SH-SY5Y (cell line): ENCODE results near the gene MOBP.

Experiments used
- GATA2 ChIP-seq: IDR thresholded peaks from 2 replicates; pipeline ENCODE4 v1.6.1; 2011; ENCODE audit warnings: mild to moderate bottlenecking, low read depth, low read length
- GATA3 ChIP-seq: IDR thresholded peaks from 2 replicates; pipeline ENCODE4 v1.6.1; 2011; ENCODE audit warnings: low read depth, mild to moderate bottlenecking, low read length, moderate library complexity

The MOBP gene

DNA sequence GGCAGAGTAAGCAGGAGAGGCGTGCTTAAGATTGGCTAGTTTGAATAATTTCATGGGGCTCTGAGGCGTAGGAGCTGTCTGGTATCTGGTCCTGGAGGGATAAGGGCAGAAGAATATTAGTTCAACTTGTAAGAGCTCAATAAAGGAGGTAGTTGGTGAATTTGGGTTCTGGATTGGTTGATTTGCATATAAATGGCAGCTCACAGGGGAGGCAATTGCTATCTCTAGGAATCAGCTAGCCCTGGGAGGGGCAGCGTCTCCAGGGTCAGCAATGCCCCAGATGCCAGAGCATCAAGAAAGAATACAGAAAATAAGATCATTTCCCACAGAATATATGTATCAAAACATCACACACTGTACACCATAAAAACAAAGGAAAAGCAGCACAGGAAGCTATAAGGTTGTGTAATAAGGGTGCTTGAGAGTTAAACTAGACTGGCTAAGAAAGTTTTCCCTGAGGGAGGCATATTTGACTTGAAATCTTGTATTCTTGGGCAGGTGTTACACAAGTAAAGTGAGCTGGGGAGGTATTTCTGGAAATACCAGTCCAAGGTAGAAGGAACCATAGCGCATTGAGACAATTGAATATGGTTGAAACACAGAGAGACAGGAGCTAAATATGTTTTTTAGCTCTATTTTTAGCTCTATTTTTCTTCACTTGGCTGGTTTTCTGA is 6.1 kb downstream of the MOBP start:
- TF ChIP-seq GATA2 (no peak), GATA3 (no peak)

- TF ChIP-seq GATA3 (no peak), GATA2 (no peak)
Observed at GRCh38 chr3:39474126-39474515, 6.6 kb downstream of the MOBP start.

GRCh38 chr3:39476783-39477182 is 9.3 kb downstream of the MOBP start:
- TF ChIP-seq GATA2 (no peak), GATA3 (no peak)

DNA sequence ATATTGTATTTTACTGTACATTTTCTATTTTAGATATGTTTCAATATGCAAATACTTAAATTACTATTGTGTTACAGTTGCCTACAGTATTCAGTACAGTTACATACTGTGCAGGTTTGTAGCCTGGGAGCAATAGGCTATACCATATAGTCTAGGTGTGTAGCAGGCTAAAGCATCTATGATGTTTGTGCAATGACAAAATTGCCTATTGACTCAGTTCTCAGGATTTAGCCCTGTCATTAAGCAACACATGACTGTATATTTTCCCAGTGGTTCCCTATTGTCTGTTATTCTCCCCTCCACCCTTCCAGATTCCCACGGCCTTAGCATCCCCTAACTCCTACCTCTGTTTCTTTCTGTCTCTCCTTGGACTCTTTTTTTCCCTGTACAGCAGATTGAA is 10.7 kb downstream of the MOBP start:
- no peak for TF ChIP-seq GATA2
- TF ChIP-seq GATA3, result no peak

GRCh38 chr3:39479701-39480414 is 12.4 kb downstream of the MOBP start:
- no peak for TF ChIP-seq GATA2

GRCh38 chr3:39485547-39485946 is 18.1 kb downstream of the MOBP start:
- TF ChIP-seq GATA2 (no peak), GATA3 (no peak)

DNA sequence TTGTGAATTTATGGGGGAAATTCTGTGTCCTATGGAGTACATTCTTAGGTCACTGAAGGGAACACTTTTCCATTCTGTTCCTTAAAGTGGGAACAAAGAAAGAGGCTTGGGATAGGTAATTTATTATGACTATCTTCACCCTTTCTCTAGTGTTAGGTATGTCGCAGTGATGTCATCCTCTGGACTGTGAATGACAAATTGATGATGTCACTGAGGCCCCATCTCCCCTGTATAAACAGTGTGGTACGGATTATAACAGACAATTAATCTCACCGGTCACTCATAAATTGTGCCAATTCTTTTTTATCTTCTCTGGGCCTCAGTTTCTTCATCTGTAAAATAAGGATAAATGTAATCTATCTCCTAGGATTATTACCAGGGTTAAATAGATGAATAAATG is 23.5 kb downstream of the MOBP start:
- TF ChIP-seq GATA3, result no peak
- TF ChIP-seq GATA2, result no peak

- no peak for TF ChIP-seq GATA3
- no peak for TF ChIP-seq GATA2
Observed at GRCh38 chr3:39491733-39492350, 24.4 kb downstream of the MOBP start.

- TF ChIP-seq GATA3 (no peak), GATA2 (no peak)
Observed at GRCh38 chr3:39494781-39495180, 27.3 kb downstream of the MOBP start.

DNA sequence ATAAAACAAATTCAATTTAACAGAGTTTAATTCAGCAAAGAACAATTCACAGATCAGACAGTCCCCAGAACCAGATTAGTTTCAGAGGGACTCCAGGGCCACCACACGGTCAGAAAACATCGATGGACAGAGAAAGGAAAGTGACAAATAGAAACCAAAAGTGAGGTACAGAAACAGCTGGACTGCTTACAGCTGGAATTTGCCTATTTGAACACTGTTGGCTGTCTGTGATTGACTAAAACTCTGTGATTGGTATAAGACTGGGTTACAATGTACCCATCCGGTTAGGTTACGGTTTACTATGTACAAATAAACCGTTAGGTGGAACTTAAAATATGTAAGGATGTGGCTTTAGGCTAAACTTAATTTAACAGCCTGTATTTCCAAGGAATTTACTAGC is 30.3 kb downstream of the MOBP start:
- no peak for TF ChIP-seq GATA3
- no peak for TF ChIP-seq GATA2

DNA sequence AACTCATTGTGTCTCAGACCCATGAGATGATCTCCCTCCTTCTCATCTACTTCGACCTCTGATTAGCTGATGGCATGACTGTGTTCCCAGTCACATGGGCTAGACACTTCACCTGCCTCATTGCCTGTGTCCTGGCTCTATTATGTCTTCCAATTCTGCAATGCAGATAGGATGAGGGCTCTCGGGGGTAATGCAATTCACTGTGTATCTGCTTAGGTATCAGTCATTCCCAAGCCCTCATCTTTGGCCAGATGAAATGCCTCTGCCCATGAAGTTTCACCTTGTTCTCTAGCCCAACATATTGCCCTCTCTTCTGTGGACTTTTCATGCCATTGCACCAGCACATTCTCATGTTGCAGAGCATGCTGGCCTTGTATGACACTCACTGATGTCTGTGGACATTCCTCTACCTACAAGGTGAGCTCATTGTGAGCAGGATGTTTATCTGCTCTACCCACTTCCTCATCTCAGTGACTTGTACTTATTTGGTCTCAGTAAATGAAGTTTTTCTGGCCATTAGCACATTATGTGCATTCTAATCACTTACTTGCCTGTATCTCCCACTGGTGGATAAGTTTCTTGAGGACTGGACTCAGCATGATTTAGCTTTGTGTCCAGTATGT is 32.3 kb downstream of the MOBP start:
- TF ChIP-seq GATA2 (no peak), GATA3 (no peak)

DNA sequence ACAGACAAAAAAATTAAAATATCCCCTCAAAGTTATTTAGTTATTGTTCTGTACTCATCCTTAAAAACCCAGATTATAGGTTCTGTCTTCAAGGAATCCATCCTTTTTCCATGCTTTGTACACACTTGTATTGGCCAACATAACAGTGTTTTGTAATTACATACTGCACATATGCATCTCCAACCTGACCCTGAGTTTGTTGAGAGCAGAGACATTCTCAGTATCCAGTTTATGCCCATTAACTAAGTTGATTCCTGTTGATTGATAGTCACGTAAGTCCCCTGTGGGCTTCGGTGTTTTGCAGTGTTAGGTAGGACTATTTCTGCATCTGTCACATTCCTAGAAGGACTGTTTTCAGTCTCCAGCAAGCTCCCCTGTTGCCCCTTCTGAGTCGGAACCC is 33.6 kb downstream of the MOBP start:
- TF ChIP-seq GATA3 (no peak), GATA2 (no peak)

DNA sequence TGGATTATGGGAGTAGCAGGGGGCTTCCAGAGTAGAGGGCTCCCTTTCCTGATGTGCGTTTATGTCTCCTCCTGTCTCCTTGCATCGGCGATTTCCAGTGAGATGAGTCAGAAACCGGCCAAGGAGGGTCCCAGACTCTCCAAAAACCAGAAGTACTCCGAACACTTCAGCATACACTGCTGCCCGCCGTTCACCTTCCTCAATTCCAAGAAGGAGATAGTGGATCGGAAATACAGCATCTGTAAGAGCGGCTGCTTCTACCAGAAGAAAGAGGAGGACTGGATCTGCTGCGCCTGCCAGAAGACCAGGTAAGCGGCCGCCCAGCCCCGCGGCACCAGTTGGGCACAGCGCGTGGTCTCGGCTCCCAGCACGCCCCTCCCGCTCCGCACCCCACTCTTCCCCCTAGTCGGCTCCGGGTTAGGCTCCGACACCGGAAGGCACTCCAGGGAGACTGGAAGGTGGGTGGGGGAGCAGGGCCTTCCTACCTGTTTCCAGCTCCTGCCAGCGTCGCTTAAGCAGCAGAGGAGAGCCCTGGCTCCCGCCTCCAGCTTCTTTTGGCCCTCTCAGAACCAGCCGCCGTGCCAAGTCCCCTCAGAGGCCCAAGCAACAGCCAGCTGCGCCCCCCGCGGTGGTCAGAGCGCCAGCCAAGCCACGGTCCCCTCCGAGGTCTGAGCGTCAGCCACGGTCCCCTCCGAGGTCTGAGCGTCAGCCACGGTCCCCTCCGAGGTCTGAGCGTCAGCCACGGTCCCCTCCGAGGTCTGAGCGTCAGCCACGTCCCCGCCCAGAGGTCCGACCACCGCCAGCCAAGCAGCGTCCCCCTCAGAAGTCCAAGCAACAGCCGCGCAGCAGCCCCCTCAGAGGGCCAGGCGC is 34.7 kb downstream of the MOBP start:
- TF ChIP-seq GATA3 (no peak), GATA2 (no peak)

- no peak for TF ChIP-seq GATA3
- TF ChIP-seq GATA2, result no peak
Observed at GRCh38 chr3:39502838-39503145, 35.3 kb downstream of the MOBP start.
